HepG2 (cell line): ENCODE results near the gene ERVH48-1. TPM values are rescaled to one million over a fixed set of nuclear protein-coding genes. Genes with fewer than 3 reads are reported as not detected.

ENCODE experiments used
- BRCA1 ChIP-seq: sonication (generic); formaldehyde crosslinking; IDR thresholded peaks from 2 replicates; pipeline ENCODE4 v1.4.0; 2020; ENCODE audit warnings: missing genetic modification reagents
- BRF2 ChIP-seq: sonication (generic); formaldehyde crosslinking; IDR thresholded peaks from 2 replicates; pipeline ENCODE4 v1.8.1; 2022; ENCODE audit warnings: mild to moderate bottlenecking, missing genetic modification reagents
- DPF2 ChIP-seq: sonication (generic); formaldehyde crosslinking; IDR thresholded peaks from 2 replicates; pipeline ENCODE4 v1.4.0; 2020; ENCODE audit warnings: mild to moderate bottlenecking, low read depth, missing genetic modification reagents, borderline replicate concordance
- GABPB1 ChIP-seq: IDR thresholded peaks from 2 replicates; pipeline ENCODE4 v1.6.1; 2016; ENCODE audit warnings: mild to moderate bottlenecking, missing genetic modification reagents, moderate library complexity, missing compliant biosample characterization
- HMGXB3 ChIP-seq: sonication (generic); formaldehyde crosslinking; IDR thresholded peaks from 2 replicates; pipeline ENCODE4 v1.4.0; 2020; ENCODE audit warnings: missing genetic modification reagents, borderline replicate concordance
- KAT8 ChIP-seq: IDR thresholded peaks from 2 replicates; pipeline ENCODE4 v1.6.1; 2016; ENCODE audit warnings: missing genetic modification reagents, missing compliant biosample characterization
- MED1 ChIP-seq: sonication (generic); formaldehyde crosslinking; IDR thresholded peaks from 2 replicates; pipeline ENCODE4 v1.4.0; 2020; ENCODE audit warnings: missing genetic modification reagents
- MEIS2 ChIP-seq: sonication (generic); formaldehyde crosslinking; IDR thresholded peaks from 2 replicates; pipeline ENCODE4 v1.9.0; 2021; ENCODE audit warnings: mild to moderate bottlenecking, missing genetic modification reagents
- MTF1 ChIP-seq: sonication (generic); formaldehyde crosslinking; IDR thresholded peaks from 2 replicates; pipeline ENCODE4 v1.5.0; 2020; ENCODE audit warnings: missing genetic modification reagents
- MZF1 ChIP-seq: sonication (generic); formaldehyde crosslinking; IDR thresholded peaks from 2 replicates; pipeline ENCODE4 v1.8.1; 2023; ENCODE audit warnings: mild to moderate bottlenecking, missing genetic modification reagents, borderline replicate concordance
- NFYB ChIP-seq: sonication (generic); formaldehyde crosslinking; IDR thresholded peaks from 2 replicates; pipeline ENCODE4 v1.4.0; 2020; ENCODE audit warnings: missing genetic modification reagents
- WIZ ChIP-seq: sonication (generic); formaldehyde crosslinking; IDR thresholded peaks from 2 replicates; pipeline ENCODE4 v1.5.1; 2020; ENCODE audit warnings: mild to moderate bottlenecking, missing genetic modification reagents
- ZBTB4 ChIP-seq: sonication (generic); formaldehyde crosslinking; IDR thresholded peaks from 2 replicates; pipeline ENCODE4 v1.4.0; 2020; ENCODE audit warnings: missing genetic modification reagents, mild to moderate bottlenecking, borderline replicate concordance
- ZNF350 ChIP-seq: sonication (generic); formaldehyde crosslinking; IDR thresholded peaks from 2 replicates; pipeline ENCODE4 v1.4.0; 2020; ENCODE audit warnings: mild to moderate bottlenecking, low read depth, missing genetic modification reagents, borderline replicate concordance
- ZNF354B ChIP-seq: sonication (generic); formaldehyde crosslinking; IDR thresholded peaks from 2 replicates; pipeline ENCODE4 v1.8.0; 2022; ENCODE audit warnings: mild to moderate bottlenecking, missing genetic modification reagents
- ZNF605 ChIP-seq: sonication (generic); formaldehyde crosslinking; IDR thresholded peaks from 2 replicates; pipeline ENCODE4 v1.8.0; 2022; ENCODE audit warnings: mild to moderate bottlenecking, missing genetic modification reagents
- ZNF652 ChIP-seq: IDR thresholded peaks from 2 replicates; pipeline ENCODE4 v1.6.1; 2016; ENCODE audit warnings: low read depth, borderline replicate concordance
- ZNF674 ChIP-seq: sonication (generic); formaldehyde crosslinking; IDR thresholded peaks from 2 replicates; pipeline ENCODE4 v1.5.0; 2020; ENCODE audit warnings: low read depth, mild to moderate bottlenecking, missing genetic modification reagents
- ZNF740 ChIP-seq: sonication (generic); formaldehyde crosslinking; IDR thresholded peaks from 2 replicates; pipeline ENCODE4 v1.4.0; 2020; ENCODE audit warnings: missing genetic modification reagents
- ZNF782 ChIP-seq: sonication (generic); formaldehyde crosslinking; IDR thresholded peaks from 2 replicates; pipeline ENCODE4 v1.4.0; 2020; ENCODE audit warnings: missing genetic modification reagents, mild to moderate bottlenecking, borderline replicate concordance
- polyA plus RNA-seq, 8 experiments: library from polyadenylated mRNA; depleted of rRNA in 3 of 8; stranded (reverse) in 7 of 8; unstranded in 1 of 8; fragments of >200 nt; fragmentation: Illumina TruSeq in 4 of 8; extraction: Trizol in 4 of 8; gene quantifications; 2 replicates each; pipeline versions ENCODE4 v1.2.1 to v1.2.3, GENCODE V29; 2011 to 2016; ENCODE audit warnings: low read depth in 4 of 8, missing spikeins in 1 of 8, mixed read lengths in 1 of 8; ENCODE audit not compliant: insufficient read depth in 1 of 8
- total RNA-seq, 5 experiments: library from RNA; depleted of rRNA; stranded (reverse); fragments of >200 nt; fragmentation: Illumina TruSeq; extraction: Trizol; gene quantifications; 2 replicates each; pipeline ENCODE4 v1.2.3, GENCODE V29; 2016; ENCODE audit warnings: low read depth in 1 of 5

ERVH48-1 gene
- total and polyA plus RNA-seq, 2 of the 13 experiments (the other 11 are each of a cell fraction or from before 2014, with no cell fraction given): 1.8 TPM; not detected in 1

- TF ChIP-seq MZF1 (no peak), DPF2 (CRISPR knock-in tag) (no peak), BRCA1 (CRISPR knock-in tag) (no peak), MTF1 (no peak), ZNF652 (CRISPR knock-in tag) (no peak), ZNF782 (CRISPR knock-in tag) (no peak; the same call in 1 of the 2 replicates), BRF2 (CRISPR knock-in tag) (peak; percentile 45; the same call in 1 of the 2 replicates), ZBTB4 (0 out of 2 replicates have a peak, but pooled peaks have one; percentile 82), MEIS2 (CRISPR knock-in tag) (peak; percentile 100), ZNF350 (CRISPR knock-in tag) (peak; percentile 70), ZNF674 (0 out of 2 replicates have a peak, but pooled peaks have one; percentile 10), ZNF740 (CRISPR knock-in tag) (peak; percentile 69; the same call in 1 of the 2 replicates), MED1 (CRISPR knock-in tag) (peak; percentile 45; the same call in 1 of the 2 replicates), HMGXB3 (no peak), GABPB1 (CRISPR knock-in tag) (peak; percentile 66; the same call in 1 of the 2 replicates), ZNF605 (peak; percentile 61; the same call in 1 of the 2 replicates), ZNF354B (peak; percentile 74; the same call in 1 of the 2 replicates), NFYB (peak; percentile 88), WIZ (CRISPR knock-in tag) (no peak), KAT8 (CRISPR knock-in tag) (no peak)
These were observed 48.8 kb upstream of the ERVH48-1 start, which contains the start of gene PKNOX1 (continued) for GRCh38 chr21:42973991-42974831.
